ENCODE data around the gene PM20D2.

The PM20D2 gene

DNA sequence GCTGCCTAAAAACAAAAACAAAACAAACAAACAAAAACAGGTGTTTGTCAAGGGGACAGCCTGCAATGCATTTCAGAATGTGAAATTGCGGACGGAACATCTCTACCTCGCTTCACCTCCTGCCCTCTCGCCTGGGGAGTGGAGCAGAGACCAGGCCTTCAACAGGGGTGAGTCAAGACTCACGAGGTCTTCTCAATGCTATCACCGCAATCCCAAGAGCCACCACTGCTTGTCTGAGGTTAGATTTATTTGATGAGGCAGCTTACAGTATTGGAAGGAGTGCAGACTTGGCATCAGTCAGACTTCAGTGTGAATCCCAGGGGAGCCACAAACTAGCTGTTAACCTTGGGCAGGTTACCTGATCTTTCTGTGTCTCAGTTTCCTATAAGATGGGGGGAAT is 63.6 kb downstream of the PM20D2 start:
- no peak for DNase-seq

DNA sequence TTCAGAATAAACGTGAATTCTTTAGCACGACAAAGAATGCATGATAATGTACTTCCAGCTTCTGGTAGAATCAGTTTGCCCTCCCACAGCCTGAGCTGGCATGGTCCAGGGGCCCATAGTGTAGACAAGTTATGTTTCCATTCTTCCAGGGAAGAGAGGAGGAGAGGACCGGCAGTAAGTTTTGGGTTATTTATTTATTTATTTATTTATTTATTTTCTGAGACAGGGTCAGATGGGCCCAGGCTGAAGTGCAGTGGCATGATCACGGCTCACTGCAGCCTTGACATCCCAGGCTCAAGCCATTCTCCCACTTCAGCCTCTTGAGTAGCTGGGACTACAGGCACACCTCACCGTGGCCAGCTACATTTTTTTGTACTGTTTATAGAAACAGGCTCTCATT is 66.6 kb downstream of the PM20D2 start:
- DNase-seq = no peak

DNA sequence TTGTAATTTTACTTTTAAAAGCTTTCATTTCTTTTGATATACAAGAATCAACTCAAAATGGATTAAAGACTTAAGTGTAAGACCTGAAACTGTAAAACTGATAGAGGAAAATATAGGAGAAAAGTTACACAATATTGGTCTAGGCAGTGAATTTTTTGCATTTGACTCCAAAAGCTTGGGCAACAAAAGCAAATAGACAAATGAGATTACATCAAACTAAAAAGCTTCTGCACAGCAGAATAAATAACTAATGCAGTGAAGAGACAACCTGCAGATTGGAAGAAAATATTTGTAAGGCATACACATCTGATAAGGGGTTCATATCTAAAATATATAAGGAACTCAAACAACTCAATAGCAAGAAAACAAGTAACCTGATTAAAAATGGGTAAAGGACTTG is 68.3 kb downstream of the PM20D2 start:
- no peak for DNase-seq

All from activated CD4-positive, alpha-beta T cell treated with anti-CD3 and anti-CD28 coated beads for 48 hours (primary cell).